ENCODE data around the gene ZFPM1.

DNA sequence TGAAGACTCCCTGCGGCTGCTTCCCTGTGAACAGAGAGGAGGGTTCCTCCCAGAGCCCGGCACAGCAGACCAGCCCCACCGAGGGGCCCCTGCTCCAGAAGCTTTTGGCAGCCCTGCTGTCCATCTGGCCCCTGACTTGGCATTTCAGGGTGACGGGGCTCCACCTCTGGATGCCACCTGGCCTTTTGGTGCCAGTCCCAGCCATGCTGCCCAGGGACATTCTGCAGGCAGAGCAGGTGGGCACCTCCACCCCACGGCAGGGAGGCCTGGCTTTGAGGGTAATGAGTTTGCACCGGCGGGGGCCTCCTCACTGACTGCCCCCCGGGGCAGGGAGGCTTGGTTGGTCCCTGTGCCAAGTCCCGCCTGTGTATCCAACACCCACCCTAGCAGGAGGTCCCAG lies 20.3 kb upstream of the ZFPM1 start:
- TF ChIP-seq, protein P1, sequence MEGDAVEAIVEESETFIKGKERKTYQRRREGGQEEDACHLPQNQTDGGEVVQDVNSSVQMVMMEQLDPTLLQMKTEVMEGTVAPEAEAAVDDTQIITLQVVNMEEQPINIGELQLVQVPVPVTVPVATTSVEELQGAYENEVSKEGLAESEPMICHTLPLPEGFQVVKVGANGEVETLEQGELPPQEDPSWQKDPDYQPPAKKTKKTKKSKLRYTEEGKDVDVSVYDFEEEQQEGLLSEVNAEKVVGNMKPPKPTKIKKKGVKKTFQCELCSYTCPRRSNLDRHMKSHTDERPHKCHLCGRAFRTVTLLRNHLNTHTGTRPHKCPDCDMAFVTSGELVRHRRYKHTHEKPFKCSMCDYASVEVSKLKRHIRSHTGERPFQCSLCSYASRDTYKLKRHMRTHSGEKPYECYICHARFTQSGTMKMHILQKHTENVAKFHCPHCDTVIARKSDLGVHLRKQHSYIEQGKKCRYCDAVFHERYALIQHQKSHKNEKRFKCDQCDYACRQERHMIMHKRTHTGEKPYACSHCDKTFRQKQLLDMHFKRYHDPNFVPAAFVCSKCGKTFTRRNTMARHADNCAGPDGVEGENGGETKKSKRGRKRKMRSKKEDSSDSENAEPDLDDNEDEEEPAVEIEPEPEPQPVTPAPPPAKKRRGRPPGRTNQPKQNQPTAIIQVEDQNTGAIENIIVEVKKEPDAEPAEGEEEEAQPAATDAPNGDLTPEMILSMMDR (IDR thresholded peaks at IDR 0.05; ENCODE audit: insufficient read depth, low read length, poor library complexity, severe bottlenecking), result no peak
- no peak for TF ChIP-seq EZH2phosphoT487 (conservative IDR thresholded peaks at IDR 0.05; ENCODE audit: low read length)

Measured in SU-DHL-6 (cell line).